ENCODE measurements around the gene VPREB3. TPM values are rescaled to one million over a fixed set of nuclear protein-coding genes. Genes with fewer than 3 reads are reported as not detected.

VPREB3 gene
- total and polyA plus RNA-seq, 2 of the 8 experiments (the other 6 are each of a cell fraction or from before 2014, with no cell fraction given): 0.52 to 4.6 TPM

GRCh38 chr22:23760056-23760455 is 5.8 kb upstream of the VPREB3 start:
- Histone ChIP-seq H2AK5ac (ENCODE audit: low read depth, low read length) (no peak overlapping the region), H4K91ac (replicated peaks; ENCODE audit: insufficient read length, low read length) (no peak overlapping the region), H3K18ac (ENCODE audit: extremely low read depth, low read length) (no peak overlapping the region; the same call in 1 of the 2 replicates), H3K4me1 (replicated peaks in 1 of 4; ENCODE audit: control insufficient read depth in 3 of 4, insufficient read depth in 4 of 4, low read length in 3 of 4) (peaks cover 0 to 18% (median 14%) of the 10 kb centered on the region in 4 experiments; a peak in 5 of 7 replicates), H2BK15ac (ENCODE audit: low read length) (no peak overlapping the region), H2BK12ac (ENCODE audit: low read depth, low read length) (no peak overlapping the region), H3K23ac (ENCODE audit: insufficient read length) (no peak overlapping the region), H4K8ac (ENCODE audit: extremely low read depth, insufficient read depth, low read length) (no peak overlapping the region; the same call in 1 of the 2 replicates), H3K27ac (ENCODE audit: low read depth, low read length) (no peak overlapping the region), H3K4ac (replicated peaks; ENCODE audit: insufficient read length, low read depth, low read length) (no peak overlapping the region), H2BK20ac (ENCODE audit: low read length) (no peak overlapping the region), H4K5ac (ENCODE audit: insufficient read length, low read depth, low read length) (no peak overlapping the region), H2AFZ (ENCODE audit: low read length) (no peak overlapping the region), H2BK5ac (ENCODE audit: low read depth, low read length) (no peak overlapping the region), H3K79me2 (ENCODE audit: control insufficient read depth in 1 of 2, insufficient read depth in 2 of 2, low read length in 2 of 2) (no peaks in the 10 kb centered on the region), H3K9ac (replicated peaks in 1 of 4; ENCODE audit: extremely low read depth in 1 of 4, low read depth in 3 of 4, low read length in 3 of 4) (no peak overlapping the region), H3K23me2 (ENCODE audit: low read depth, low read length) (peaks cover 5% of the 10 kb centered on the region; the same call in 1 of the 2 replicates), H3K4me2 (ENCODE audit: insufficient read depth in 1 of 2, low read depth in 2 of 2, low read length in 2 of 2) (no peak overlapping the region), H3K36me3 (ENCODE audit: control insufficient read depth in 2 of 4, insufficient read depth in 4 of 4, low read length in 3 of 4) (no peaks in the 10 kb centered on the region), H3K56ac (replicated peaks; ENCODE audit: insufficient read length, low read depth, low read length) (no peak overlapping the region), H3K14ac (ENCODE audit: insufficient read length) (no peak overlapping the region), H3K4me3 (ENCODE audit: extremely low read depth in 1 of 4, insufficient read depth in 2 of 4, low read depth in 3 of 4, low read length in 4 of 4) (no peak overlapping the region), H3K9me3 (ENCODE audit: insufficient read depth in 2 of 2, low read depth in 1 of 2, low read length in 1 of 2) (no peaks in the 10 kb centered on the region), H3K79me1 (ENCODE audit: low read depth, low read length) (no peaks in the 10 kb centered on the region), H2BK120ac (replicated peaks; ENCODE audit: low read depth, low read length) (no peak overlapping the region), H4K20me1 (replicated peaks in 1 of 2; ENCODE audit: control insufficient read depth in 1 of 2, insufficient read depth in 2 of 2, low read length in 2 of 2) (peaks cover 0 to 7% of the 10 kb centered on the region in 2 experiments), H3K27me3 (replicated peaks in 1 of 4; ENCODE audit: control insufficient read depth in 3 of 4, extremely low read depth in 1 of 4, insufficient read depth in 3 of 4, low read length in 3 of 4) (peaks cover 0 to 3% (median 1%) of the 10 kb centered on the region in 4 experiments; a peak in 3 of 7 replicates)
- CTCF ChIA-PET (ENCODE audit: partially characterized antibody): interaction anchor here (0.7 to 2.0 kb wide), 3 partner anchors 11 to 582 kb away, joined by 3 to 4 read pairs (median 4); no protein-coding TSS in a partner anchor
- POLR2A ChIA-PET (ENCODE audit: partially characterized antibody): interaction anchor here (1.1 to 1.6 kb wide), 3 partner anchors 12 to 89 kb away, joined by 3 to 4 read pairs (median 3); partner anchors contain the start of gene MMP11
- no peak for DNase-seq (ENCODE audit: low read depth in 1 of 2, low spot score in 2 of 2)
- TF ChIP-seq PHF8 (conservative IDR thresholded peaks at IDR 0.05; ENCODE audit: low read depth, low read length): no peak
- 86% methylated on average over 6 of the region's 6 CpGs; no CpG with 5 or more reads in 1 of the 2 experiments for WGBS, 2 experiments (ENCODE audit: extremely low coverage in 1 of 2, insufficient coverage in 1 of 2, insufficient read length in 1 of 2, insufficient replicate concordance in 2 of 2, low coverage in 1 of 2, low lambda C conversion rate in 2 of 2, missing lambda C conversion rate in 1 of 2)
- no peak for FAIRE-seq
